OCI-LY1 (cell line): ENCODE measurements around the gene SRD5A1.

ENCODE experiments used
- H2AFZ ChIP-seq: fragments of 200-600 bp; sonication (generic), shearing (Covaris generic); 2 replicates; pipeline ENCODE4 v1.6.0; 2014; ENCODE audit warnings: antibody characterized with exemption, mild to moderate bottlenecking, low read length
- H3F3A ChIP-seq: fragments of 200-600 bp; sonication (generic), shearing (Covaris generic); 2 replicates; pipeline ENCODE4 v1.6.0; 2014; ENCODE audit warnings: mild to moderate bottlenecking, antibody characterized with exemption, low read length, moderate library complexity; ENCODE audit not compliant: insufficient read depth
- H3K27ac ChIP-seq: fragments of 200-600 bp; sonication (generic); 2 replicates; pipeline ENCODE4 v1.5.1; 2014; ENCODE audit warnings: low read length, mixed run types, mild to moderate bottlenecking, low read depth; ENCODE audit not compliant: poor library complexity, severe bottlenecking
- H3K27me3 ChIP-seq: fragments of 200-600 bp; sonication (generic); 2 replicates; pipeline ENCODE4 v1.6.0; 2014; ENCODE audit warnings: antibody characterized with exemption, mild to moderate bottlenecking, low read length, moderate library complexity; ENCODE audit not compliant: insufficient read depth
- H3K36me3 ChIP-seq: fragments of 200-600 bp; sonication (generic); 2 replicates; pipeline ENCODE4 v1.6.1; 2014; ENCODE audit warnings: mild to moderate bottlenecking, antibody characterized with exemption, low read length, moderate library complexity, mixed read lengths; ENCODE audit not compliant: insufficient read depth
- H3K4me1 ChIP-seq: fragments of 200-600 bp; sonication (generic); 2 replicates; pipeline ENCODE4 v1.5.1; 2014; ENCODE audit warnings: mild to moderate bottlenecking, low read length, moderate library complexity; ENCODE audit not compliant: insufficient read depth, severe bottlenecking
- H3K4me2 ChIP-seq: fragments of 200-600 bp; sonication (generic), shearing (Covaris generic); 2 replicates; pipeline ENCODE4 v1.6.1; 2014; ENCODE audit warnings: low read length
- H3K4me3 ChIP-seq: fragments of 200-600 bp; sonication (generic); 2 replicates; pipeline ENCODE4 v1.5.1; 2014; ENCODE audit warnings: low read length, low read depth, mild to moderate bottlenecking, mixed read lengths; ENCODE audit not compliant: poor library complexity, severe bottlenecking
- H3K79me2 ChIP-seq: fragments of 200-600 bp; shearing (Covaris generic); 2 replicates; pipeline ENCODE4 v1.6.1; 2016; ENCODE audit warnings: mixed run types, low read length, mixed read lengths; ENCODE audit not compliant: insufficient read depth
- H3K9ac ChIP-seq: fragments of 200-600 bp; sonication (generic), shearing (Covaris generic); 2 replicates; pipeline ENCODE4 v1.6.1; 2014; ENCODE audit warnings: mild to moderate bottlenecking, low read length, mixed read lengths
- H3K9me2 ChIP-seq: fragments of 200-600 bp; sonication (generic), shearing (Covaris generic); 2 replicates; pipeline ENCODE4 v1.6.1; 2014; ENCODE audit warnings: low read depth, mild to moderate bottlenecking, low read length, mixed read lengths
- H3K9me3 ChIP-seq: fragments of 200-600 bp; shearing (Covaris generic); 2 replicates; pipeline ENCODE4 v1.6.1; 2014; ENCODE audit warnings: low read length, mixed read lengths
- H4K20me1 ChIP-seq: fragments of 200-600 bp; sonication (generic), shearing (Covaris generic); 2 replicates; pipeline ENCODE4 v1.6.0; 2016; ENCODE audit warnings: mild to moderate bottlenecking, low read length; ENCODE audit not compliant: insufficient read depth
- EZH2 ChIP-seq: fragments of 200-600 bp; sonication (generic), shearing (Covaris generic); IDR thresholded peaks from 2 replicates; pipeline ENCODE4 v1.8.0; 2017; ENCODE audit warnings: borderline replicate concordance, mixed run types, mild to moderate bottlenecking, antibody characterized with exemption, low read length, moderate library complexity, mixed read lengths
- TF ChIP-seq, protein P1 (sequence below): fragments of 200-600 bp; sonication (generic), shearing (Covaris generic); IDR thresholded peaks from 2 replicates; pipeline ENCODE4 v1.5.1; 2017; ENCODE audit warnings: mild to moderate bottlenecking, antibody characterized with exemption, low read length, moderate library complexity, mixed read lengths

The SRD5A1 gene

GRCh38 chr5:6604341-6604740 lies 28.9 kb upstream of the SRD5A1 start:
- no peaks in the 10 kb centered on the region for H4K20me1 ChIP-seq
- no peaks in the 10 kb centered on the region for H3K4me1 ChIP-seq
- H3K9me2 ChIP-seq, result no peaks in the 10 kb centered on the region
- H3K9me3 ChIP-seq, result no peaks in the 10 kb centered on the region
- no peak overlapping the region for H3K27ac ChIP-seq
- H3K9ac ChIP-seq, result no peak overlapping the region
- no peak overlapping the region for H2AFZ ChIP-seq
- TF ChIP-seq EZH2, result no peak
- TF ChIP-seq, protein P1, sequence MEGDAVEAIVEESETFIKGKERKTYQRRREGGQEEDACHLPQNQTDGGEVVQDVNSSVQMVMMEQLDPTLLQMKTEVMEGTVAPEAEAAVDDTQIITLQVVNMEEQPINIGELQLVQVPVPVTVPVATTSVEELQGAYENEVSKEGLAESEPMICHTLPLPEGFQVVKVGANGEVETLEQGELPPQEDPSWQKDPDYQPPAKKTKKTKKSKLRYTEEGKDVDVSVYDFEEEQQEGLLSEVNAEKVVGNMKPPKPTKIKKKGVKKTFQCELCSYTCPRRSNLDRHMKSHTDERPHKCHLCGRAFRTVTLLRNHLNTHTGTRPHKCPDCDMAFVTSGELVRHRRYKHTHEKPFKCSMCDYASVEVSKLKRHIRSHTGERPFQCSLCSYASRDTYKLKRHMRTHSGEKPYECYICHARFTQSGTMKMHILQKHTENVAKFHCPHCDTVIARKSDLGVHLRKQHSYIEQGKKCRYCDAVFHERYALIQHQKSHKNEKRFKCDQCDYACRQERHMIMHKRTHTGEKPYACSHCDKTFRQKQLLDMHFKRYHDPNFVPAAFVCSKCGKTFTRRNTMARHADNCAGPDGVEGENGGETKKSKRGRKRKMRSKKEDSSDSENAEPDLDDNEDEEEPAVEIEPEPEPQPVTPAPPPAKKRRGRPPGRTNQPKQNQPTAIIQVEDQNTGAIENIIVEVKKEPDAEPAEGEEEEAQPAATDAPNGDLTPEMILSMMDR, result no peak
- no peak overlapping the region for H3K4me2 ChIP-seq
- H3K27me3 ChIP-seq, result no peaks in the 10 kb centered on the region
- H3F3A ChIP-seq, result no peaks in the 10 kb centered on the region
- H3K79me2 ChIP-seq, result no peaks in the 10 kb centered on the region
- peaks cover 98% of the 10 kb centered on the region for H3K36me3 ChIP-seq
- no peak overlapping the region for H3K4me3 ChIP-seq

- H3K9me2 ChIP-seq, result no peaks in the 10 kb centered on the region
- H3K4me2 ChIP-seq, result no peak overlapping the region
- H4K20me1 ChIP-seq, result no peaks in the 10 kb centered on the region
Observed at GRCh38 chr5:6604946-6605345, 28.3 kb upstream of the SRD5A1 start.

DNA sequence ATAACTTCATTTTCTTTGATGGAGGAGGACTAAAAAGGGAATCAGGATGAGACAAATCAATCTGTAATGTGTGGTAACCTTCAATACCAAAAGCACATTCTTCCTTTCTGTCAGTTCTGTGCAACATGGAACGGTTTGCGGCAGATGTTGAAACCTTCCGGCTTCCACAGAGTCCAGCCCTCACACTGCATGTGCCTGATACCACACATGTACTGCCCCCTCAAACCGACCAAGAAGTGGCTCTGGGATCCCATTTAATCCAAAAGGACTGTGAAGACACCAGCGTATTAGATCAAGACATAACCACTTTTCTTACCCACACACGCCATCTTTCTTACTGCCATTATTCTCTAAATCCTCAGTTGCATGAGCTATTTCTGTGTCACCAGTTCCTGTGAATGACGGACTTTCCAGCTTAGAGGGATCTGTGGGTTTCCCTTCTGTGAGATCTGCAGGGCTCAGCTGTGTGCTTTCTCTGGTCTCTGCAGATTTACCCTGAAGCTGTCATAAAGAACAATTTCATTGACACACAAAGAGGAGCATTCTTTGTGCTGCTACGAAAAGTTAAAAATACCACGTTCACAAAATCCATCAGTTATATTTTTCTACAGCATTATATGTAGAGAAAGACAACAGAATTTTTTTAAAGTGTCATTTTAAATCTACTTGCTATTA lies 26.2 kb upstream of the SRD5A1 start:
- Histone ChIP-seq H3F3A (no peaks in the 10 kb centered on the region), H3K4me2 (no peak overlapping the region), H2AFZ (no peak overlapping the region), H3K27ac (no peak overlapping the region), H3K4me1 (no peaks in the 10 kb centered on the region), H3K9me2 (no peaks in the 10 kb centered on the region), H4K20me1 (no peaks in the 10 kb centered on the region), H3K27me3 (no peaks in the 10 kb centered on the region), H3K36me3 (peaks cover 98% of the 10 kb centered on the region), H3K79me2 (no peaks in the 10 kb centered on the region), H3K4me3 (no peak overlapping the region), H3K9me3 (no peaks in the 10 kb centered on the region), H3K9ac (no peak overlapping the region)
- TF ChIP-seq, protein P1, result no peak
- no peak for TF ChIP-seq EZH2

More at GRCh38 chr5:6604946-6605345, 28.3 kb upstream of the SRD5A1 start:
- H3K4me1 ChIP-seq, result no peaks in the 10 kb centered on the region
- no peak for TF ChIP-seq EZH2
- TF ChIP-seq, protein P1, result no peak
- H3K27me3 ChIP-seq, result no peaks in the 10 kb centered on the region
- H3K9ac ChIP-seq, result no peak overlapping the region
- H2AFZ ChIP-seq, result no peak overlapping the region
- no peaks in the 10 kb centered on the region for H3F3A ChIP-seq
- H3K9me3 ChIP-seq, result no peaks in the 10 kb centered on the region
- H3K79me2 ChIP-seq, result no peaks in the 10 kb centered on the region
- H3K36me3 ChIP-seq, result peaks cover 98% of the 10 kb centered on the region
- no peak overlapping the region for H3K27ac ChIP-seq
- no peak overlapping the region for H3K4me3 ChIP-seq
